Activated CD4-positive, alpha-beta T cell treated with anti-CD3 and anti-CD28 coated beads, Interleukin-10, Interleukin-2, amounts not matched to agents 100 ng/mL and 50 ng/mL, durations not matched to agents 16 hours and 8 hours (primary cell): ENCODE measurements around the gene LRRC4C.
A peak's percentile ranks its signal among the peaks of the same experiment; 100 is the strongest.

ENCODE experiments used
- DNase-seq: peaks from one replicate; pipeline ENCODE4 v3.0.0-alpha.2; 2020

The LRRC4C gene

DNA sequence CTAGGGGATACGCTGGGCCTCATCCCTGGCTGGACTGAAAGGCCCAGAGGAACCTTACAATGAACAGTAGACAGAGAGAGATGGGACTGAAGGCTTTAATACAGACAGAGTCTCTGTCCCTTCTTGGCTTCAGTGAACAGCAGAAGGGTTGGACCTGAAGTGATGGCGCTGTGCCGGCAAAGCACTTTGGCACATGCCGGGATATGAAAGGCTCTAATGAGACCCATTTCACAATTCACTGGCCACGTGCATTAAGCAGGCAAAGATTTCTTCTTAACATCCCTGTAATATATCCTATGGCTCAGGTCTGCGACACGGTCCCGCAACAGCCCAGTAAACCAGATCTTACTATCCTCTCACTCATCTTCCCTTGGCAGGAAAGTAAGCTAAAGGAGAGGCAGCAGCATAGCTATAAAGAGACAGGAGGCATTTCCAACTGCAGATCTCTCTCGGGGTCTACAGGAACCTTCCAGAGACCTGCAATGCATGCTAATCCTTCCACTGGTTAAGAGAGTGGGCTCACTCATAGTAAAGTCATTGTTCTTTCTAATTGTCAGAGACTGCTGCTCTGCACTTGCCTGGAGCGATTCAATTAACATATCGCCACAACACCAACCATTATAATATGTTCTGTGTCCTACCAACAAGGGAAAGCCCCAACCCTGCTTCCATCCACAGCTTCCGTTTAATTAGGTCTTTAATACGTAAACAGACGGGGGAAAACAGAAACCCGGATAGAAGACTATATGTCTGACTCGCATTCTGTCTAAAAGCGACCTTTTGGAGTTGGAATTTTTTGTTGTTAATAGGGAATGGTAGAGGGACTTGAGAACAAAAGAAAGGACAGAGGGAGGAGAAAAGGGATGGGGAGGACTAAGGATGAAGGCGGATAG is 1179.0 kb downstream of the LRRC4C start:
- no peak for DNase-seq

- DNase-seq = no peak
Observed at GRCh38 chr11:40276960-40277359, 1182.5 kb downstream of the LRRC4C start.

DNA sequence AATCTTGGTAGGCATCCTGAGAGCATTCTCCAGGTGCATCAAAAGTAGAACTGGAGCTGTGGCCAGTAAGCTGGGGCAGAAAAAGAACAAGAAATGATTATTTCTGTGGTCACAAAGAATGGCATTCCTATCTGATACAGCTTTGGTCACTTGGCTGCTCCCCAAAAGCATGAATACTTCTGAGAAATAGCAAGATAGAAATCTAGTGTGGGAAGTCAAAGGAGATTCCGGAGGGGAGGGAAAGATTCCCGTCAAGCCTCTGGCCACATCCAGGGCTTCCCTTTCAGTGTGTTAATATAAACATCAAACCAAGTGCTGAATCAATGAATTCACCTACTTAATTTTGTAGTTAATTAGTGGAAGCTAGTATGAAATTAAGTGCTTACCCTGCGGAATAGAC is 1185.4 kb downstream of the LRRC4C start:
- no peak for DNase-seq

DNA sequence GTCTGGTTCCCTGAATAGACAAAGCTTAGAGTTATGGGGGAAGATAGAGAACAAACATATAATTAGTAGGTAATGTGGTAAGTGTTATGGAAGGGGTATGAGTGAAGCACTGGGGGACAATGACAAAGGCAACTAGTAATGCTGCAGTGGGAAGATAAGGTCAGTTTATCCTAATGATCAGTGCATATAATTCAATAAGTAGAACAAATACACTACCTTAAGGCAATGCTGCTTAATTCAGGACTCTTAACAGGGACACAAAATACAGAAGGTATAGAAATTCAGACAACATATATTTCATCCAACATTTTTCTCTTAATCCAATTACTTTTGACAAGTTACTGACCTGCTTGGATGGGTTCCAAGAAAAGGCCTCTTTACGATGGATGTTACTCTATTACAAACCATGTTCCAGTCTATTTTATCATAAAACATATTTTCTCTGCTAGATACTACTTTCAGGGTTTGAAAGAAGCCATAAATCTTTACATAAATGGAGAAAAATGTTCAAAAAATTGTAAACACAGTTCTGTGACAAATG is 1186.2 kb downstream of the LRRC4C start:
- no peak for DNase-seq

GRCh38 chr11:40271361-40271760 is 1188.1 kb downstream of the LRRC4C start:
- DNase-seq = no peak

- no peak for DNase-seq
Observed at GRCh38 chr11:40269865-40270264, 1189.6 kb downstream of the LRRC4C start.

GRCh38 chr11:40268551-40268950 is 1190.9 kb downstream of the LRRC4C start:
- no peak for DNase-seq

- no peak for DNase-seq
Observed at GRCh38 chr11:40255457-40255856, 1204.0 kb downstream of the LRRC4C start.

DNA sequence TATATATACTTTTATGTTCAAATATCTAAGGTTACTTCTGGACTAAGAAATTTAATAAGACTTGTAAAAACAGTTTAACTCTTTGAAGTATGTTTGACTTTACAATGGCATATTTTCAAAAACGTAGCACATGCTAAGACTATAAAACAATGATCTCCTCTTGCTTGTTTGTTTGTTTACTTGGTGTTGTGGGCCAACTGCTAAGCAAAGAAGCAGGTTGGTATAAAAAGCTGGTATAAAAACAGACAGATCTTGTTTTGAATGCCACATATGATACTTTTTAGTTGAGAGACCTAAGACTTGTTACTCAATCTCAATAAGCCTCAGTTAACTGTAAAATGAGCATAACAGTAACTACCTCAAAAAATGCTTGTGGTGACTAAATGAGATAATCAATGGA is 1206.3 kb downstream of the LRRC4C start:
- no peak for DNase-seq

DNA sequence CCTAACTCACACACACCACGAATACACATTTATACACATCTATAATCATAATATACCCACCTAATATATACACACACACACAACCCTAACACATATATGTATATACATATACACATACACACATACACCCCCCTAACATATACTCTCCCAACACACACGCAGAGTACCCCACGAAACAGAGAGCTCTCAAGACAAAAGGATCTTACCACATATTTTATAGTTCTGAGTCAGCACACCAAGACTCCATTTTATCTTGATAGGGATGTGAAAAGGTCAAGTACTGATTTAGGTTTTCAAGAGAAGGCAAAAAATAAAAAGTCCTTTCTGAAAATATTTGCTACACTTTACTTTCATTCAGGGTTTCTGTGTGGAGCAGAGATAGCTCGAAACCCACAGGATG is 1207.2 kb downstream of the LRRC4C start:
- no peak for DNase-seq

- DNase-seq = no peak
Observed at GRCh38 chr11:40246983-40247382, 1212.5 kb downstream of the LRRC4C start.

- peak; percentile 0 for DNase-seq
Observed at GRCh38 chr11:40241524-40242051, 1217.9 kb downstream of the LRRC4C start.

DNA sequence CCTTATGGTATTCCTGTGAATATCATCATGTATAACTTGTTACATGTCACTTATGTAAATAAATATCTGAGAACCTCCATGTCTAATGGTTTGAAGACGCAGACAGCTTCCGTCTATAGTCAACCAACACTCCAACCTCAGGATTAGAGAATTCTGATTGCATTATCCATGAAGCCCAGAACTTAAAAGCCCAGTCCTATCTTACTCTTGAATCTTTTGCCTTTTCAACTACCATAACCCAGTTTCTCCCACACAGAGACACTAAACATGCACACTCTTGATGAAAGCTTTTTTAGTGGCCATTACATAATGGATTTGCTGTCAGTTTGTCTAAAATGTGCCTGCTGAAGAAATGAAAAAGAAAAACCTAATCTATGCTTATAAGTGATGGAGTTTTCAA is 1219.2 kb downstream of the LRRC4C start:
- DNase-seq = no peak

GRCh38 chr11:40236526-40236925 is 1222.9 kb downstream of the LRRC4C start:
- no peak for DNase-seq

DNA sequence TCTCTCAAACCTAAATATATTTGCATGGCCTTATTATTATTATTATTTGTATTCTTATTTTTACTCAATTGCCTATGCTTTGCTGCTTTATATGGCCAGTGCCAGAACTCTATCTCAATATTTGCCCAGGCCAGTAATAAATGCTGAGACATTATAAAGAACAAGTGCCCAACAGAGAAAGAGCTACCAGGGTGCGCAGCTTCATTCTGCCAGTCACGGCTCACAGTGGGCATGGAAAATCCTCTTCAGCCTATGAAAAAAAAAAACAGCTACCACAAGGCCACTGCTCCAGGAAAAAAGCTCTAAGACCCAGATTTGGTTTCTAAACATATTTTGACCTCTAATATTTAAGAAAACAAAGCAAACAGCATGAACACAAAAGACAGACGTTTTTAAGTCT is 1223.6 kb downstream of the LRRC4C start:
- DNase-seq = no peak

DNA sequence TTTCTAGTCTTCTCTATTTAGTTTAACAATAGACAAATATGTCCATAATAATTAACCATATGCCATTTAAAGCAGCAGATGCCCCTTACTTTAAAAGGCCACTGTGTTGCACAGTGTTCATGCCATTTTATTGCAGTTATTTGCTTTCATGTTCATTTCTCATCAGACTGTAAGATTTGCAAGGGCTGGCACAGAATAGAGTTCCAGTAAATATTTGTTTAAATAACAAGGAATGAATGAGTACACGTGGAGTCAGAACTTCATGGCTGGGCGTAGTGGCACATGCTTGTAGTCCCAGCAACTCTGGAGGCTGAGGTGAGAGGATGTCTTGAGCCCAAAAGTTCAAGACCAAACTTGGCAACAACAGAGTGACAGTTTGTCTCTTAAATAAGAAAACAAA is 1228.6 kb downstream of the LRRC4C start:
- DNase-seq = no peak

- DNase-seq = no peak
Observed at GRCh38 chr11:40228662-40229061, 1230.8 kb downstream of the LRRC4C start.

DNA sequence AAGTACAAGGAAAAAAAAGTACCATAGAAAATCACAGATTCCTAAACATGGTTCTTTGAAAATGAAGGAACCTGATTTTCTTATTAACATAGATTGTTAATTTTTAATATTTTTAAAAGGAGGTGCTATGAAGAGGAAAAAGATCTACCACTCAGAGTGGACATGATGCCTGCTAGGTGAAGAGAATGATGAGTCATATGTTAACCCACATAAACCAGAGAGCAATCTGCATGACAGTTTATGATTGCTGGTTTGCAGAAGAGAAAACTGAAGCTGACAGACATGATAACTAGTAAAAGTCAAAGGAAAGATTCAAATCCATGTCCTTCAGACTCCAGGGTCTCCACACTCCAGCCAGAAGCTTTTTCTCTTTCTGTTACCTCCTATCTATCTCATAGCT is 1231.7 kb downstream of the LRRC4C start:
- DNase-seq = no peak

GRCh38 chr11:40226654-40227053 is 1232.8 kb downstream of the LRRC4C start:
- no peak for DNase-seq

DNA sequence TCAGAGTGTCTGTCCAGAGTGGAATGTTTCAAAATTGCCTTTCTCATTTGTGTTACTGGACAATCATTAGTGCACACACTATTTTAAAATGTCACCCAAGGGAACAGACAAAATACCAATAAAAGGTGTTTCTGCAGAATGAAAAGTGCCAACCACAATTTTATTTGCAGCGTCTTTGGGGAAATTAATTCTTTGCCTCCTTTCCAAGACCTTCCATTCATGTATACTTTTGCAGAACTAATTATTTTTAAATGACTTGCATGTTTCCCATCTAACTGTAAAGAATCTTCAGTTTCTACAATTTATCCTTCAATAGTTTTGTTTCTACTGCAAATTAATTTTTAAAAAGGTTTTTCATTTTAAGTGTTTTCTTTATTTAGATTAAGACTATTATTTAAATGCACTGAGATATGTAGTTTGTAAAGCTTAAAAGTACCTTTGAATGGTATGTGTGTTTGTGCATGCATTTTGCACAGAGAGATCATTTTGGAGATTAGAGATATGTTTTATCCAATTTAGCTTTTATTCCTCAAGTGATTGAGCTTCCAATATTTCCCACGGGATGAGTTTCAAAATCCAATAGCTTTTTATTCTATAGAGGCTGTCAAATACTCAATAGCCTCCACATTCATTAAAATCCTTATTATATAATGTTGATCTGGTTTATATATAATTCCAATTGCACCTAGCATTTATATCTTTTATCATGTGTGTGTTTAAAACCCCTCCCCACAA is 1235.7 kb downstream of the LRRC4C start:
- no peak for DNase-seq

GRCh38 chr11:40219401-40219800 is 1240.1 kb downstream of the LRRC4C start:
- DNase-seq = no peak

GRCh38 chr11:40215556-40215955 is 1243.9 kb downstream of the LRRC4C start:
- DNase-seq = no peak

GRCh38 chr11:40207416-40207815 is 1252.0 kb downstream of the LRRC4C start:
- DNase-seq = no peak

GRCh38 chr11:40204228-40204627 is 1255.2 kb downstream of the LRRC4C start:
- no peak for DNase-seq
